ENCODE measurements around the gene HILPDA.

The HILPDA gene

GRCh38 chr7:128410451-128410753, 45.3 kb upstream of the HILPDA start:
- no peak overlapping the region for H3K27ac ChIP-seq
- H3K4me3 ChIP-seq = peak overlapping the region; percentile 98
- H3K9me3 ChIP-seq (ENCODE audit: low read depth, low read length) = no peaks in the 10 kb centered on the region
- no peak for DNase-seq (ENCODE audit: low read depth, low spot score)
- no peak for TF ChIP-seq EZH2 (IDR thresholded peaks at IDR 0.05)
- no peak for TF ChIP-seq POLR2AphosphoS5 (IDR thresholded peaks at IDR 0.05; ENCODE audit: borderline replicate concordance, low read depth, low read length)
- no peak for TF ChIP-seq FOXP2 (optimal IDR thresholded peaks at IDR 0.05; ENCODE audit: control extremely low read depth, extremely low read length, insufficient read depth)
- peak overlapping the region; percentile 24 for H3K9ac ChIP-seq (ENCODE audit: insufficient read length)
- no peaks in the 10 kb centered on the region for H3K36me3 ChIP-seq (ENCODE audit: insufficient read depth, low read length)

- no peak for DNase-seq (ENCODE audit: low read depth, low spot score)
- H3K9ac ChIP-seq (ENCODE audit: insufficient read length) = no peak overlapping the region
- TF ChIP-seq EZH2 (IDR thresholded peaks at IDR 0.05) (no peak), POLR2AphosphoS5 (IDR thresholded peaks at IDR 0.05; ENCODE audit: borderline replicate concordance, low read depth, low read length) (no peak), FOXP2 (optimal IDR thresholded peaks at IDR 0.05; ENCODE audit: control extremely low read depth, extremely low read length, insufficient read depth) (no peak)
These were observed 40.4 kb upstream of the HILPDA start for GRCh38 chr7:128415217-128415785.

GRCh38 chr7:128417071-128417470, 38.6 kb upstream of the HILPDA start:
- DNase-seq (ENCODE audit: low read depth, low spot score) = no peak
- H3K9ac ChIP-seq (ENCODE audit: insufficient read length) = no peak overlapping the region
- no peaks in the 10 kb centered on the region for H3K36me3 ChIP-seq (ENCODE audit: insufficient read depth, low read length)
- no peak overlapping the region for H3K4me3 ChIP-seq
- H3K9me3 ChIP-seq (ENCODE audit: low read depth, low read length) = no peaks in the 10 kb centered on the region
- H3K27ac ChIP-seq = no peak overlapping the region
- no peak for TF ChIP-seq POLR2AphosphoS5 (IDR thresholded peaks at IDR 0.05; ENCODE audit: borderline replicate concordance, low read depth, low read length)
- no peak for TF ChIP-seq EZH2 (IDR thresholded peaks at IDR 0.05)
- no peak for TF ChIP-seq FOXP2 (optimal IDR thresholded peaks at IDR 0.05; ENCODE audit: control extremely low read depth, extremely low read length, insufficient read depth)

More at GRCh38 chr7:128415217-128415785, 40.4 kb upstream of the HILPDA start:
- Histone ChIP-seq H3K9me3 (ENCODE audit: low read depth, low read length) (no peaks in the 10 kb centered on the region), H3K27ac (no peak overlapping the region), H3K36me3 (ENCODE audit: insufficient read depth, low read length) (no peaks in the 10 kb centered on the region), H3K4me3 (no peak overlapping the region)

- TF ChIP-seq EZH2 (IDR thresholded peaks at IDR 0.05) (no peak), FOXP2 (optimal IDR thresholded peaks at IDR 0.05; ENCODE audit: control extremely low read depth, extremely low read length, insufficient read depth) (no peak)
- Histone ChIP-seq H3K27ac (no peak overlapping the region), H3K36me3 (ENCODE audit: insufficient read depth, low read length) (no peaks in the 10 kb centered on the region), H3K9me3 (ENCODE audit: low read depth, low read length) (no peaks in the 10 kb centered on the region), H3K9ac (ENCODE audit: insufficient read length) (no peak overlapping the region), H3K4me3 (no peak overlapping the region)
- DNase-seq (ENCODE audit: low read depth, low spot score) = no peak
These were observed 36.4 kb upstream of the HILPDA start for GRCh38 chr7:128419257-128419656.

GRCh38 chr7:128420773-128421172, 34.9 kb upstream of the HILPDA start:
- Histone ChIP-seq H3K27ac (no peak overlapping the region), H3K36me3 (ENCODE audit: insufficient read depth, low read length) (no peaks in the 10 kb centered on the region), H3K9me3 (ENCODE audit: low read depth, low read length) (no peaks in the 10 kb centered on the region), H3K4me3 (no peak overlapping the region), H3K9ac (ENCODE audit: insufficient read length) (no peak overlapping the region)
- DNase-seq (ENCODE audit: low read depth, low spot score) = no peak
- TF ChIP-seq EZH2 (IDR thresholded peaks at IDR 0.05) = no peak
- TF ChIP-seq FOXP2 (optimal IDR thresholded peaks at IDR 0.05; ENCODE audit: control extremely low read depth, extremely low read length, insufficient read depth) = no peak
- no peak for TF ChIP-seq POLR2AphosphoS5 (IDR thresholded peaks at IDR 0.05; ENCODE audit: borderline replicate concordance, low read depth, low read length)

- DNase-seq (ENCODE audit: low read depth, low spot score) = no peak
- Histone ChIP-seq H3K9ac (ENCODE audit: insufficient read length) (no peak overlapping the region), H3K9me3 (ENCODE audit: low read depth, low read length) (no peaks in the 10 kb centered on the region), H3K36me3 (ENCODE audit: insufficient read depth, low read length) (no peaks in the 10 kb centered on the region), H3K27ac (no peak overlapping the region), H3K4me3 (no peak overlapping the region)
- TF ChIP-seq FOXP2 (optimal IDR thresholded peaks at IDR 0.05; ENCODE audit: control extremely low read depth, extremely low read length, insufficient read depth) = no peak
- no peak for TF ChIP-seq POLR2AphosphoS5 (IDR thresholded peaks at IDR 0.05; ENCODE audit: borderline replicate concordance, low read depth, low read length)
- no peak for TF ChIP-seq EZH2 (IDR thresholded peaks at IDR 0.05)
These were observed 34.3 kb upstream of the HILPDA start for GRCh38 chr7:128421384-128421783.

- Histone ChIP-seq H3K9me3 (ENCODE audit: low read depth, low read length) (no peaks in the 10 kb centered on the region), H3K4me3 (no peak overlapping the region)
These were observed 33.6 kb upstream of the HILPDA start for GRCh38 chr7:128422037-128422436.

GRCh38 chr7:128422842-128423241, 32.8 kb upstream of the HILPDA start:
- Histone ChIP-seq H3K27ac (no peak overlapping the region), H3K36me3 (ENCODE audit: insufficient read depth, low read length) (no peaks in the 10 kb centered on the region), H3K4me3 (no peak overlapping the region), H3K9ac (ENCODE audit: insufficient read length) (no peak overlapping the region), H3K9me3 (ENCODE audit: low read depth, low read length) (no peaks in the 10 kb centered on the region)
- no peak for DNase-seq (ENCODE audit: low read depth, low spot score)
- TF ChIP-seq FOXP2 (optimal IDR thresholded peaks at IDR 0.05; ENCODE audit: control extremely low read depth, extremely low read length, insufficient read depth) (no peak), EZH2 (IDR thresholded peaks at IDR 0.05) (no peak), POLR2AphosphoS5 (IDR thresholded peaks at IDR 0.05; ENCODE audit: borderline replicate concordance, low read depth, low read length) (no peak)

More at GRCh38 chr7:128422037-128422436, 33.6 kb upstream of the HILPDA start:
- H3K9ac ChIP-seq (ENCODE audit: insufficient read length) = no peak overlapping the region
- H3K27ac ChIP-seq = no peak overlapping the region
- DNase-seq (ENCODE audit: low read depth, low spot score) = no peak
- no peaks in the 10 kb centered on the region for H3K36me3 ChIP-seq (ENCODE audit: insufficient read depth, low read length)
- TF ChIP-seq FOXP2 (optimal IDR thresholded peaks at IDR 0.05; ENCODE audit: control extremely low read depth, extremely low read length, insufficient read depth) = no peak
- TF ChIP-seq POLR2AphosphoS5 (IDR thresholded peaks at IDR 0.05; ENCODE audit: borderline replicate concordance, low read depth, low read length) = no peak
- TF ChIP-seq EZH2 (IDR thresholded peaks at IDR 0.05) = no peak

GRCh38 chr7:128424686-128425275, 30.9 kb upstream of the HILPDA start:
- no peaks in the 10 kb centered on the region for H3K36me3 ChIP-seq (ENCODE audit: insufficient read depth, low read length)
- no peak overlapping the region for H3K27ac ChIP-seq
- no peaks in the 10 kb centered on the region for H3K9me3 ChIP-seq (ENCODE audit: low read depth, low read length)
- no peak overlapping the region for H3K4me3 ChIP-seq
- no peak overlapping the region for H3K9ac ChIP-seq (ENCODE audit: insufficient read length)
- TF ChIP-seq FOXP2 (optimal IDR thresholded peaks at IDR 0.05; ENCODE audit: control extremely low read depth, extremely low read length, insufficient read depth) (no peak), POLR2AphosphoS5 (IDR thresholded peaks at IDR 0.05; ENCODE audit: borderline replicate concordance, low read depth, low read length) (no peak)
- no peak for DNase-seq (ENCODE audit: low read depth, low spot score)
